ENCODE measurements around the gene CLEC2B.

CLEC2B gene

GRCh38 chr12:9808504-9808903, 60.6 kb downstream of the CLEC2B start:
- DNase-seq (ENCODE audit: low read depth): no peak

- DNase-seq (ENCODE audit: low read depth): no peak
Measured at GRCh38 chr12:9806714-9807113, 62.4 kb downstream of the CLEC2B start.

- no peak for DNase-seq (ENCODE audit: low read depth)
Measured at GRCh38 chr12:9805883-9806282, 63.3 kb downstream of the CLEC2B start.
